Measurements from ENCODE around the gene SERPINA1. TPM values are rescaled to one million over a fixed set of nuclear protein-coding genes. Genes with fewer than 3 reads are reported as not detected.
"Not testable (repeated sequence)": the region's sequence is repeated elsewhere in the genome, so short reads cannot be mapped to it uniquely, and the experiment has no call there.

Gene SERPINA1
- total RNA-seq, 1 donor from 2014 or later, result 3.7 TPM

GRCh38 chr14:94349276-94349675 is 39.1 kb downstream of the SERPINA1 start:
- Histone ChIP-seq H3K4me1 (ENCODE audit: control insufficient read depth in 3 of 3, insufficient read depth in 3 of 3, low read length in 3 of 3) (no peaks in the 10 kb centered on the region), H3K36me3 (ENCODE audit: control insufficient read depth in 3 of 3, insufficient read depth in 3 of 3, low read length in 3 of 3) (no peaks in the 10 kb centered on the region), H3K27ac (ENCODE audit: low read depth, low read length) (no peak overlapping the region), H3K27me3 (ENCODE audit: control insufficient read depth in 3 of 3, insufficient read depth in 3 of 3, low read length in 3 of 3) (peaks cover 0 to 9% (median 6%) of the 10 kb centered on the region in 3 donors), H3K4me3 (ENCODE audit: low read length in 3 of 3) (no peak overlapping the region), H3K9ac (ENCODE audit: low read depth in 1 of 3, low read length in 3 of 3) (no peak overlapping the region), H3K9me3 (ENCODE audit: control insufficient read depth in 3 of 3, low read length in 3 of 3) (peaks cover 0 to 3% (median 0%) of the 10 kb centered on the region in 3 donors)

GRCh38 chr14:94348836-94349235 is 39.6 kb downstream of the SERPINA1 start:
- H3K27me3 ChIP-seq (ENCODE audit: control insufficient read depth in 3 of 3, insufficient read depth in 3 of 3, low read length in 3 of 3), result peaks cover 0 to 9% (median 6%) of the 10 kb centered on the region in 3 donors
- no peaks in the 10 kb centered on the region for H3K4me1 ChIP-seq (ENCODE audit: control insufficient read depth in 3 of 3, insufficient read depth in 3 of 3, low read length in 3 of 3)
- H3K9ac ChIP-seq (ENCODE audit: low read depth in 1 of 3, low read length in 3 of 3), result no peak overlapping the region
- no peak overlapping the region for H3K27ac ChIP-seq (ENCODE audit: low read depth, low read length)
- no peak overlapping the region for H3K4me3 ChIP-seq (ENCODE audit: low read length in 3 of 3)
- peaks cover 0 to 3% (median 0%) of the 10 kb centered on the region in 3 donors for H3K9me3 ChIP-seq (ENCODE audit: control insufficient read depth in 3 of 3, low read length in 3 of 3)
- H3K36me3 ChIP-seq (ENCODE audit: control insufficient read depth in 3 of 3, insufficient read depth in 3 of 3, low read length in 3 of 3), result no peaks in the 10 kb centered on the region

GRCh38 chr14:94346841-94347240 is 41.6 kb downstream of the SERPINA1 start:
- H3K9ac ChIP-seq (ENCODE audit: low read depth in 1 of 3, low read length in 3 of 3), result no peak overlapping the region
- peaks cover 0 to 9% (median 6%) of the 10 kb centered on the region in 3 donors for H3K27me3 ChIP-seq (ENCODE audit: control insufficient read depth in 3 of 3, insufficient read depth in 3 of 3, low read length in 3 of 3)
- peaks cover 0 to 6% (median 5%) of the 10 kb centered on the region in 3 donors for H3K4me1 ChIP-seq (ENCODE audit: control insufficient read depth in 3 of 3, insufficient read depth in 3 of 3, low read length in 3 of 3)
- H3K27ac ChIP-seq (ENCODE audit: low read depth, low read length), result no peak overlapping the region
- no peak overlapping the region for H3K4me3 ChIP-seq (ENCODE audit: low read length in 3 of 3)
- peaks cover 0 to 3% (median 0%) of the 10 kb centered on the region in 3 donors for H3K9me3 ChIP-seq (ENCODE audit: control insufficient read depth in 3 of 3, low read length in 3 of 3)
- H3K36me3 ChIP-seq (ENCODE audit: control insufficient read depth in 3 of 3, insufficient read depth in 3 of 3, low read length in 3 of 3), result no peaks in the 10 kb centered on the region

GRCh38 chr14:94346065-94346786 is 42.2 kb downstream of the SERPINA1 start:
- H3K4me3 ChIP-seq (ENCODE audit: low read length in 3 of 3); H3K9me3 ChIP-seq (ENCODE audit: control insufficient read depth in 3 of 3, low read length in 3 of 3); H3K9ac ChIP-seq (ENCODE audit: low read depth in 1 of 3, low read length in 3 of 3); H3K4me1 ChIP-seq (ENCODE audit: control insufficient read depth in 3 of 3, insufficient read depth in 3 of 3, low read length in 3 of 3); H3K36me3 ChIP-seq (ENCODE audit: control insufficient read depth in 3 of 3, insufficient read depth in 3 of 3, low read length in 3 of 3); H3K27ac ChIP-seq (ENCODE audit: low read depth, low read length); H3K27me3 ChIP-seq (ENCODE audit: control insufficient read depth in 3 of 3, insufficient read depth in 3 of 3, low read length in 3 of 3): not testable (repeated sequence)

- H3K27ac ChIP-seq (ENCODE audit: low read depth, low read length), result no peak overlapping the region
- H3K36me3 ChIP-seq (ENCODE audit: control insufficient read depth in 3 of 3, insufficient read depth in 3 of 3, low read length in 3 of 3), result no peaks in the 10 kb centered on the region
- no peak overlapping the region for H3K9ac ChIP-seq (ENCODE audit: low read depth in 1 of 3, low read length in 3 of 3)
Measured at GRCh38 chr14:94345344-94346064, 42.9 kb downstream of the SERPINA1 start.

GRCh38 chr14:94344389-94344788 is 44.0 kb downstream of the SERPINA1 start:
- Histone ChIP-seq H3K36me3 (ENCODE audit: control insufficient read depth in 3 of 3, insufficient read depth in 3 of 3, low read length in 3 of 3) (no peaks in the 10 kb centered on the region), H3K4me3 (ENCODE audit: low read length in 3 of 3) (no peak overlapping the region), H3K9ac (ENCODE audit: low read depth in 1 of 3, low read length in 3 of 3) (no peak overlapping the region), H3K9me3 (ENCODE audit: control insufficient read depth in 3 of 3, low read length in 3 of 3) (peaks cover 0 to 3% (median 0%) of the 10 kb centered on the region in 3 donors), H3K4me1 (ENCODE audit: control insufficient read depth in 3 of 3, insufficient read depth in 3 of 3, low read length in 3 of 3) (peaks cover 0 to 8% (median 6%) of the 10 kb centered on the region in 3 donors), H3K27ac (ENCODE audit: low read depth, low read length) (no peak overlapping the region), H3K27me3 (ENCODE audit: control insufficient read depth in 3 of 3, insufficient read depth in 3 of 3, low read length in 3 of 3) (peaks cover 0 to 9% (median 6%) of the 10 kb centered on the region in 3 donors)

More at GRCh38 chr14:94345344-94346064, 42.9 kb downstream of the SERPINA1 start:
- Histone ChIP-seq H3K4me3 (ENCODE audit: low read length in 3 of 3) (no peak overlapping the region), H3K27me3 (ENCODE audit: control insufficient read depth in 3 of 3, insufficient read depth in 3 of 3, low read length in 3 of 3) (peaks cover 0 to 9% (median 6%) of the 10 kb centered on the region in 3 donors), H3K9me3 (ENCODE audit: control insufficient read depth in 3 of 3, low read length in 3 of 3) (peaks cover 0 to 3% (median 0%) of the 10 kb centered on the region in 3 donors), H3K4me1 (ENCODE audit: control insufficient read depth in 3 of 3, insufficient read depth in 3 of 3, low read length in 3 of 3) (peaks cover 0 to 8% (median 6%) of the 10 kb centered on the region in 3 donors)

GRCh38 chr14:94343238-94344005 is 45.0 kb downstream of the SERPINA1 start:
- no peak overlapping the region for H3K9ac ChIP-seq (ENCODE audit: low read depth in 1 of 3, low read length in 3 of 3)
- H3K36me3 ChIP-seq (ENCODE audit: control insufficient read depth in 3 of 3, insufficient read depth in 3 of 3, low read length in 3 of 3), result no peaks in the 10 kb centered on the region
- peaks cover 0 to 8% (median 6%) of the 10 kb centered on the region in 3 donors for H3K4me1 ChIP-seq (ENCODE audit: control insufficient read depth in 3 of 3, insufficient read depth in 3 of 3, low read length in 3 of 3)
- no peak overlapping the region for H3K27ac ChIP-seq (ENCODE audit: low read depth, low read length)
- H3K4me3 ChIP-seq (ENCODE audit: low read length in 3 of 3), result no peak overlapping the region
- peaks cover 0 to under 1% (median 0%) of the 10 kb centered on the region in 3 donors for H3K9me3 ChIP-seq (ENCODE audit: control insufficient read depth in 3 of 3, low read length in 3 of 3)
- peaks cover 0 to 9% (median 5%) of the 10 kb centered on the region in 3 donors for H3K27me3 ChIP-seq (ENCODE audit: control insufficient read depth in 3 of 3, insufficient read depth in 3 of 3, low read length in 3 of 3)

GRCh38 chr14:94342334-94342934 is 46.0 kb downstream of the SERPINA1 start:
- Histone ChIP-seq H3K9me3 (ENCODE audit: control insufficient read depth in 3 of 3, low read length in 3 of 3) (no peaks in the 10 kb centered on the region), H3K9ac (ENCODE audit: low read depth in 1 of 3, low read length in 3 of 3) (no peak overlapping the region), H3K36me3 (ENCODE audit: control insufficient read depth in 3 of 3, insufficient read depth in 3 of 3, low read length in 3 of 3) (no peaks in the 10 kb centered on the region), H3K27me3 (ENCODE audit: control insufficient read depth in 3 of 3, insufficient read depth in 3 of 3, low read length in 3 of 3) (peaks cover 0 to 9% (median 2%) of the 10 kb centered on the region in 3 donors), H3K4me3 (ENCODE audit: low read length in 3 of 3) (no peak overlapping the region), H3K27ac (ENCODE audit: low read depth, low read length) (no peak overlapping the region), H3K4me1 (ENCODE audit: control insufficient read depth in 3 of 3, insufficient read depth in 3 of 3, low read length in 3 of 3) (peaks cover 0 to 8% (median 6%) of the 10 kb centered on the region in 3 donors)

- Histone ChIP-seq H3K27ac (ENCODE audit: low read depth, low read length) (no peak overlapping the region), H3K4me1 (ENCODE audit: control insufficient read depth in 3 of 3, insufficient read depth in 3 of 3, low read length in 3 of 3) (peaks cover 0 to 8% (median 6%) of the 10 kb centered on the region in 3 donors), H3K4me3 (ENCODE audit: low read length in 3 of 3) (no peak overlapping the region), H3K36me3 (ENCODE audit: control insufficient read depth in 3 of 3, insufficient read depth in 3 of 3, low read length in 3 of 3) (no peaks in the 10 kb centered on the region), H3K27me3 (ENCODE audit: control insufficient read depth in 3 of 3, insufficient read depth in 3 of 3, low read length in 3 of 3) (peaks cover 0 to 9% (median 0%) of the 10 kb centered on the region in 3 donors), H3K9me3 (ENCODE audit: control insufficient read depth in 3 of 3, low read length in 3 of 3) (no peaks in the 10 kb centered on the region), H3K9ac (ENCODE audit: low read depth in 1 of 3, low read length in 3 of 3) (no peak overlapping the region)
Measured at GRCh38 chr14:94341656-94342333, 46.6 kb downstream of the SERPINA1 start.
